ENCODE data around the gene AFAP1.

DNA sequence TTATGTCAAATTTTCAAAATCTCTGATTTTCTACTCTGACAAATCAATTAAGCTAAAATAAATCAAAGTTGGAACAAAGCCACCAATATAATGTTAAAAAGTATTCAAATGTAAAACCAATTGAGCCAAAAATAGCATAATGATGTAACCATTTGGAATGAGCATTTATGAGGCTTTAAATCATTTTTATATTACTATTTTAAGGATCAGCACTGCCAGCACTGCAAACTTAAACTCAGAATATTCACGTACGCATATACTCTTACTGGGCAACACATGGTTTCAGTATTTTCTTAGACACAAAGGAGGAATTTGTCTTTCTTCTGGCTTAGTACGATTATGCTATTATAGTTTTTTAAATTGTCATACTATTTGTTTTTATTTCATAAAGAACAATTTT, 52.2 kb downstream of the AFAP1 start:
- TF ChIP-seq, protein P1, sequence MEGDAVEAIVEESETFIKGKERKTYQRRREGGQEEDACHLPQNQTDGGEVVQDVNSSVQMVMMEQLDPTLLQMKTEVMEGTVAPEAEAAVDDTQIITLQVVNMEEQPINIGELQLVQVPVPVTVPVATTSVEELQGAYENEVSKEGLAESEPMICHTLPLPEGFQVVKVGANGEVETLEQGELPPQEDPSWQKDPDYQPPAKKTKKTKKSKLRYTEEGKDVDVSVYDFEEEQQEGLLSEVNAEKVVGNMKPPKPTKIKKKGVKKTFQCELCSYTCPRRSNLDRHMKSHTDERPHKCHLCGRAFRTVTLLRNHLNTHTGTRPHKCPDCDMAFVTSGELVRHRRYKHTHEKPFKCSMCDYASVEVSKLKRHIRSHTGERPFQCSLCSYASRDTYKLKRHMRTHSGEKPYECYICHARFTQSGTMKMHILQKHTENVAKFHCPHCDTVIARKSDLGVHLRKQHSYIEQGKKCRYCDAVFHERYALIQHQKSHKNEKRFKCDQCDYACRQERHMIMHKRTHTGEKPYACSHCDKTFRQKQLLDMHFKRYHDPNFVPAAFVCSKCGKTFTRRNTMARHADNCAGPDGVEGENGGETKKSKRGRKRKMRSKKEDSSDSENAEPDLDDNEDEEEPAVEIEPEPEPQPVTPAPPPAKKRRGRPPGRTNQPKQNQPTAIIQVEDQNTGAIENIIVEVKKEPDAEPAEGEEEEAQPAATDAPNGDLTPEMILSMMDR (IDR thresholded peaks at IDR 0.05), result no peak
- TF ChIP-seq POLR2A (IDR thresholded peaks at IDR 0.05), result no peak
